Left renal pelvis (tissue), 4 donors: ENCODE measurements around the gene GNAT2. TPM values are rescaled to one million over a fixed set of nuclear protein-coding genes. Genes with fewer than 3 reads are reported as not detected.

Experiments
- DNase-seq, 4 donors: peaks; one replicate each; pipeline ENCODE4 v3.0.0-alpha.2; 2013; ENCODE audit warnings: low read depth in 4 of 4, low spot score in 3 of 4
- polyA plus RNA-seq, 4 donors: library from polyadenylated mRNA; unstranded; fragments of 120-200 nt; gene quantifications; one replicate each; pipeline ENCODE4 v1.2.1, GENCODE V29; 2013; ENCODE audit not compliant: insufficient read length in 4 of 4

GNAT2 gene
- polyA plus RNA-seq, 4 donors: not detected

DNA sequence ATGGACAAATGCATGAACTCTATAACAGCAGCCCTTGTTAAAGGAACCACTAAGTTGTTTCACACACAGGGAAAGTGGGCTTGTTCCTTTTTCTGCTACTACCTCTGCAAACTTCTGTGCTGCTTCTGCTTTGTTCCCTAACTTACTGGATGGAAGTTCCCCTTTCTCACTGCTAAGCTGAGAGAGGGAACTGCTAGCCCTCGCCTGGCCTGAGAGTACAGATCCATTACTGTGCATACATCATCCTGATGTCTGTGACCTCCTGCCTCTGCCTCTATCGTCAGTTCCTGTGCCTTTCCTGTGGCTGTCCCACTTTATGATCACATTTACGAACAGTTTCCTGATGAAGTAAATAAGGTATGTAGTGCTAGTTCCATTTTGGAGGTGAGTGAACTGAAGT lies 3.5 kb downstream of the GNAT2 start:
- no peak for DNase-seq

DNA sequence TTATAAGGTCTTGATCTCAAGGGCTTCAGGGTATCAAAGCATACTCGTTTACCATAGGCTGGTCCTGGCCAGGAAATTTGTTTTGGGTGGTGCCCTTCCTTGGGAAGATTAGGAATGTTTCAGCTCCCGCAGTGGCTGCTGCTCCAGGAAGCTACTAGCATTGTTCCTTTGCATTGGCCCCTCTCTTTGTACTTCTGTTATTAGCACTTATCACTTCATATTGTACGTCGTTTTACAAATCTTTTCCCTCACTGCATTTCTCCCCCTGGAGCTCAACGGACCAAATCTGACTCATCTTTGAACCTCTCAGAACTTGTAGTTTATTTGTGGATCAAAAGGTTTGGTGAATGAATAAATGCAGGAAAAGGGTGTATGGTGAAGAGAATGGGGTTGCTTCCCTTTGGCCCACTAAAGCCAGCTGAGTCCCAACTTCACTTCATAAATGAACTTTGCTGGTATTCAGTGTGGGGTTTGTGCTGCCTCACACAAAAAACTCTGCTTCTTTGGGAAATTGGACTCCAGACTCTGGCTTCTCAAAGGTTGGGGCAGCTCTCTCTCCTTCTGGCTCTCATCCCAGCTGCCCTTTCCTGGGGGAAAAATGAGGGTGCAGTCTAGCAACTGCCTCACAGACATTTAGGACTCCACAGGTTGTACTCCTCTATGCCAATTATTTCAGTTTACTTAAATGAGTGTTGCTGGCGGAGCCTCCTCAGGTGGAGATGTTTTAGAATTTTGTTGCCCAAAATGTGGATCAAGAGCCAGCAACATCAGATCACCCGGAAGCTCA lies 5.9 kb downstream of the GNAT2 start:
- DNase-seq: no peak

GRCh38 chr1:109611308-109611990 lies 8.0 kb downstream of the GNAT2 start:
- DNase-seq: no peak

DNA sequence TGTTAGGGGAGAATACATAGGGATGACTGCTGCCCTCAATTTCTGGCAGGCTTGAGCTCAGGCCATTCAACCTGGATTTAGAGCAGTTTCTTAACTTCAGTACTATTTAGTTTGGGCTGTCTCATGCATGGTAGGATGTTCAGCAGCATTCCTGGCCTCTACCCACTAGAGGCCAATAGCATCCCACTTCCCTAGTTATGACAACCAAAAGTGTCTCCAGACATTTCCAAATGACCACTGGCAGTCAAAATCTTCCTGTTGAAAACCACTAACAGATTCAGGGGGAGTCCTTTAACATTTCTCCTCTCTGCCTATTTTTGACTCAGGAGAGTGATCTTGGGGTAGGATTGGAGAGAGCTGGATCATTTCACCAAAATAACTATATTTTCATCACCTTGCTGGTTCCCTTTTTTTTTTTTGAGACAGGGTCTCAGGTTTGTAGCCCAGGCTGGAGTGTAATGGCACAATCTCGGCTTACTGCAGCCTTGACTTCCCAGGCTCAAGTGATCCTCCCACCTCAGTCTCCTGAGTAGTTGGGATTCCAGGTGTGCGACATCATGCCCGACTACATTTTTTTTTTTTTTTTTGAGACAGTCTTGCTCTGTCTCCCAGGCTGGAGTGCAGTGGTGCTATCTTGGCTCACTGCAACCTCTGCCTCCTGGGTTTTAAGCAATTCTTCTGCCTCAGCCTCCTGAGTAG lies 8.7 kb downstream of the GNAT2 start:
- no peak for DNase-seq

DNA sequence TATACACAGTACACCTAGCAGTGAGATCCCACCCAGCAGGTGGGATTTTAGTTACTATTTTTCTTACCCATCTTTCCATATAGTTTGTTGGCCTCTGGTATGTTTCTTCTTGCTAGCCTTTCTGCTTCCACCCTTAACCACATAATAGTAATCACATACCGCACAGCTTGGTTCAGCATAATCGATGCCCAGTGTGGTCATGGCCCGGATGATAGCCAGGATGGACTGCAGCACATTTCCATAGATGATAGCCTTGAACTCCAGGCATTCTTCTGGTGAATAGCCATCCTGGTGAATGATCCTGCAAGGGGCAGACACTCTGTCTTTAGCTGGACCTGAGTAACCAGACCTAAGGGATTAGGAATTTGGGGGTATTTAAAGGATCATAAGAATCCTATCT lies 9.5 kb downstream of the GNAT2 start:
- DNase-seq: no peak

DNA sequence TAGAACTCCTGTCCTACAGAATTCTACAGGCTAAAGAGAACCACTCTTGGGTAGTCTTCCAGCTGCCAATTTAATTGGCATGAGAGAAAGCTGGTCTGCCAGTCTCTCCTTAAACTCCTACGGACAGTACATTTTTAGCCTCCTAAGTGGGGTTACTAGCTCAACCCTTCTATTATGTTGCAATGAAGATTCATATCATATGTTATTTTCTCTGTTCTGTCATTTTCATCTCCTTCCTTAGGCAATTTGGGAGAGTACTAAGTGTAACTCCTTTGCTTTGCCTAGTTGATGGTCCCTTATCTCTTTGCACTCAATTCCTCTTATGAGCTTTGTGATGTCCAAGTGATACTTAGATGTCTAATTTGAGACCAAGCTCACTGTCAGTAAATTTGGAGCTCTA lies 14.0 kb downstream of the GNAT2 start:
- no peak for DNase-seq

DNA sequence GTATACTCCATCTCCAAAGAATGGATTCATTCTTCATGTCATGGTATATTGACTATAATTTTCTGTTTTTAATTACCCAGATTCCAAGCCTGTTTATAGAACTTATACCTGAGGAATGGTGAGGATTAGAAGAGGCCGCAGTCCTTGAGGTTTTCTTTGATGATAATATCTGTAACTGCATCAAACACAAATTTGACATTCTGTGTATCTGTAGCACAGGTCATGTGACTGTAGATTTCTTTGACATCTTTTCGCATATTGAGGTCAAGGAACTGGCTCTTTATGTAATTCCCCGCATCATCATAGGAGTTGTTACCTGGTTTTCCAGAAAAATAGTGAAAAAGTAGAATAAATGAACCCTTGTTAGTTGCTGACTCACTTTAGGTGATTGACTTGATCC lies 16.2 kb downstream of the GNAT2 start:
- DNase-seq: no peak

GRCh38 chr1:109598655-109599054 lies 20.8 kb downstream of the GNAT2 start:
- DNase-seq: no peak

GRCh38 chr1:109598156-109598555 lies 21.3 kb downstream of the GNAT2 start:
- no peak for DNase-seq

- DNase-seq: no peak
These were observed 23.9 kb downstream of the GNAT2 start for GRCh38 chr1:109595531-109595930.

- DNase-seq: no peak
These were observed 26.5 kb downstream of the GNAT2 start for GRCh38 chr1:109592916-109593315.

GRCh38 chr1:109589679-109590078 lies 29.7 kb downstream of the GNAT2 start:
- DNase-seq: no peak

DNA sequence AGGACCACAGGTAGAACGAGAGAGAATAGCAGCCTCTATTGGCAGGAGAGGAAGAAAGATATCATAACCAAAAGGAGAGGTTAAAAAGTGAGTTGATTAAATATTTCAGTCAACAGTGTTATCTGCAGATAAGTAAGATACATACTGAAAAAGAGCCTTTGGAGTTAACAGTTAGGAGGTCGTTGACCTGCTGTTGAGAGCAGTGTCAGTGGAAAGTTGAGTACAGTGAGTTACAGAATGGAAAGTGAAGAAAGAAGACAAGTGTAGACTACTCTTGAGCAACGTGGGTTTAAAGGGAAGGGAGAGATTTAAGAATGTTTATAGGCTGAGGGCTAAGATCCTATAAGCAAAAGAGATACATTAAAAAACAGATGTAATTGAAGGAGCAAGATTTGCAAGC lies 30.2 kb downstream of the GNAT2 start:
- DNase-seq: no peak

- no peak for DNase-seq
These were observed 33.4 kb downstream of the GNAT2 start for GRCh38 chr1:109586055-109586454.

DNA sequence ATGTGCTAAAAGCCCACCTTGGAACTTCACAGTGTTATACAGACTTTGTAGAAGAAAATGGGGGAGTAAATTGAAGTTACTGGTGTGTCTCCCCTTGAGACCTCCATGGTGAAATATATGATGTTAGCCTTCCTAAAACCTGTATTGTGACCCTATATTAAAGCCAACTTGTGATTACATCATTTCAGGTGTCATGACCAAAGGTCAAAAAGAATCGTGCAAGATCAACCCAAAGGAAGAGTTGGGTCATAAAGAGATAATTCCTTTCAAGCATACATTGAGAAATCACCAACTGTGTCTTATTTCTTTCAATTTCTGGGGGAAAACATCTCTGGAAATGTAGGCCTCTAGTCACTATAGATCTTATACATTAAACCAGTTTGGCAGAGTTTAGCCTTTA lies 34.6 kb downstream of the GNAT2 start:
- DNase-seq: no peak

- DNase-seq: no peak
These were observed 37.4 kb downstream of the GNAT2 start for GRCh38 chr1:109582021-109582420.

GRCh38 chr1:109579491-109579890 lies 39.9 kb downstream of the GNAT2 start:
- DNase-seq: no peak

GRCh38 chr1:109578947-109579443 lies 40.4 kb downstream of the GNAT2 start:
- DNase-seq: no peak

DNA sequence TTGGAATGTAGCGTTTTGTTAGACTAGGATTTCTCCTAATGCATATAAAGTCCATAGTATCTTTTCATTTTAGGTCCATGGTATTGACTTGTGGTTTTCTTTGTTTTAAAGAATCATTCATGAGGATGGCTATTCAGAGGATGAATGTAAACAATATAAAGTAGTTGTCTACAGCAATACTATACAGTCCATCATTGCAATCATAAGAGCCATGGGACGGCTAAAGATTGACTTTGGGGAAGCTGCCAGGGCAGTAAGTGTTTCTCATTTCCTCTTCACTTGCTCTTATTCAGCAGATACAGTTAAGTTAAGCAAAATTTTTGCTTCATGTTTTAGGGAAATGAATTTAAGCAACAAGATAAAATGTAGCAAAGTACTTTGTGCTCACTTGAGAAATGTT lies 45.6 kb downstream of the GNAT2 start:
- DNase-seq: no peak

GRCh38 chr1:109570414-109570813 lies 49.0 kb downstream of the GNAT2 start:
- no peak for DNase-seq

DNA sequence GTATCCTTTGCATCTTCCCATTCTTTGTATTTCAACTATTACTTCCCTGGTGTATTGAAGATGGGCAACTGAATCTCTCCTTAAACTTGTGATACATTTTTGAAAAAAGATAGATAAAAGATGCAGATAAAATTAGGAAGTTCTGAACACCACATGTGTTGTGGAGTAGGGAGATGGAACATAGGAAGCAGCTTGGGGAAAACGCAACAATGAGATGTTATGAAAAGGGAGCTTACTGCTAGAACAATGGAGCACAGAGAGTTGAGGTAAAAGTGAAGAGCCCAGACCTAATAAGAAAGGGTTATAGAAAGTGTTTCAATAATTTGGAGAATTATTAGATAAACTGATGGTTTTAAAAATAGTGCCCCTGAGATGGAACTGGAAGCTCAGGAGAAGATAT lies 50.1 kb downstream of the GNAT2 start:
- no peak for DNase-seq
